Esophagus muscularis mucosa (tissue), 4 donors: Measurements from ENCODE around the gene KCNN1. TPM values are rescaled to one million over a fixed set of nuclear protein-coding genes. Genes with fewer than 3 reads are reported as not detected.

Experiments used
- DNase-seq: peaks from one replicate; pipeline ENCODE4 v3.0.0-alpha.2; 2017; ENCODE audit errors: extremely low spot score
- H3K27ac ChIP-seq, 4 donors: fragments of 200-600 bp; sonication (generic); replicated peaks in 1 of 4; 1 replicate in 3 of 4; 2 replicates in 1 of 4; pipeline ENCODE4 v1.5.1; 2016 to 2019; ENCODE audit warnings: mild to moderate bottlenecking in 1 of 4
- H3K27me3 ChIP-seq, 4 donors: fragments of 200-600 bp; sonication (generic); one replicate each; pipeline versions ENCODE4 v1.5.1 to v1.6.0; 2016 to 2019
- H3K36me3 ChIP-seq, 4 donors: fragments of 200-600 bp; sonication (generic); one replicate each; pipeline ENCODE4 v1.5.1; 2016 to 2019
- H3K4me1 ChIP-seq, 4 donors: fragments of 200-600 bp; sonication (generic); one replicate each; pipeline ENCODE4 v1.5.1; 2016 to 2019
- H3K4me3 ChIP-seq, 4 donors: fragments of 200-600 bp; sonication (generic); 1 replicate in 2 of 4; 2 replicates in 2 of 4; pipeline ENCODE4 v1.5.1; 2016 to 2019; ENCODE audit warnings: mild to moderate bottlenecking in 4 of 4, moderate library complexity in 1 of 4
- H3K9me3 ChIP-seq, 4 donors: fragments of 200-600 bp; sonication (generic); 1 replicate in 3 of 4; 2 replicates in 1 of 4; pipeline ENCODE4 v1.5.1; 2016 to 2019
- CTCF ChIP-seq, 3 experiments: fragments of 200-600 bp in 2 of 3; fragments of 450-650 bp in 1 of 3; sonication (generic) in 2 of 3; IDR thresholded peaks; one replicate each; pipeline ENCODE4 v1.5.1; 2017 to 2019; ENCODE audit warnings: antibody characterized with exemption in 3 of 3, mild to moderate bottlenecking in 2 of 3, moderate library complexity in 1 of 3
- EP300 ChIP-seq: sonication (generic); formaldehyde crosslinking; IDR thresholded peaks from one replicate; pipeline ENCODE4 v1.6.1; 2017; ENCODE audit warnings: antibody characterized with exemption
- POLR2A ChIP-seq: fragments of 450-650 bp; IDR thresholded peaks from one replicate; pipeline ENCODE4 v1.6.1; 2017; ENCODE audit warnings: antibody characterized with exemption, moderate library complexity, mild to moderate bottlenecking, low read depth
- POLR2AphosphoS5 ChIP-seq, 2 donors: sonication (generic); formaldehyde crosslinking; IDR thresholded peaks; one replicate each; pipeline ENCODE4 v1.6.1; 2017; ENCODE audit warnings: antibody characterized with exemption in 2 of 2
- WGBS: methylation state at CpG from one replicate; pipeline ENCODE4 v1.1.5; 2018; 5-methylcytosine and 5-hydroxymethylcytosine counted together
- intact Hi-C: fragments of 100-400 bp; cut with DNase I; formaldehyde crosslinking; loops from one replicate; pipeline ENCODE4 v1.15.1; 2023
- total RNA-seq, 4 donors: library from RNA; depleted of rRNA; stranded (reverse); fragments of >200 nt; gene quantifications; one replicate each; pipeline versions ENCODE4 v1.1.0 to v1.2.1, GENCODE V29; 2016

KCNN1 gene
- total RNA-seq, 4 donors from 2014 or later: 0.17 to 0.23 TPM; not detected in 2

GRCh38 chr19:17943274-17944221 lies 23.4 kb upstream of the KCNN1 start:
- Histone ChIP-seq H3K4me3 (no peak overlapping the region), H3K27me3 (peaks cover 0 to 5% (median 0%) of the 10 kb centered on the region in 4 donors), H3K36me3 (peaks cover 6 to 53% (median 46%) of the 10 kb centered on the region in 4 donors), H3K27ac (peak overlapping the region in 2 of 4 donors; percentile 30 to 46), H3K9me3 (no peaks in the 10 kb centered on the region), H3K4me1 (peaks cover 5 to 40% (median 35%) of the 10 kb centered on the region in 4 donors)
- no peak for DNase-seq
- TF ChIP-seq CTCF (IDR thresholded peaks at IDR 0.05) (no peak), POLR2A (no peak), POLR2AphosphoS5 (IDR thresholded peaks at IDR 0.05) (no peak), EP300 (no peak)
- WGBS: 79% methylated on average over 53 of the region's 57 CpGs
- intact Hi-C loops: loop anchor here (10.0 kb wide), 1 partner anchor 121 kb away; no protein-coding TSS in a partner anchor

GRCh38 chr19:17944301-17944700 lies 22.6 kb upstream of the KCNN1 start:
- peaks cover 0 to 12% (median 0%) of the 10 kb centered on the region in 4 donors for H3K27me3 ChIP-seq
- H3K4me3 ChIP-seq: no peak overlapping the region
- 54% methylated on average over 4 of the region's 4 CpGs for WGBS
- H3K4me1 ChIP-seq: peaks cover 12 to 47% (median 43%) of the 10 kb centered on the region in 4 donors
- peak overlapping the region in 2 of 4 donors; percentile 30 to 46 for H3K27ac ChIP-seq
- intact Hi-C loops: loop anchor here (10.0 kb wide), 1 partner anchor 120 kb away; no protein-coding TSS in a partner anchor
- no peak for DNase-seq
- H3K36me3 ChIP-seq: peaks cover 2 to 45% (median 39%) of the 10 kb centered on the region in 4 donors
- no peaks in the 10 kb centered on the region for H3K9me3 ChIP-seq
- TF ChIP-seq POLR2AphosphoS5 (IDR thresholded peaks at IDR 0.05): peak in 1 of 2 donors; percentile 34
- TF ChIP-seq CTCF (IDR thresholded peaks at IDR 0.05): no peak

GRCh38 chr19:17946965-17947784 lies 19.7 kb upstream of the KCNN1 start:
- WGBS: 27% methylated on average over 20 of the region's 29 CpGs
- H3K27ac ChIP-seq: peak overlapping the region; percentile 58 to 76 (median 68)
- peaks cover 0 to 16% (median 16%) of the 10 kb centered on the region in 4 donors for H3K36me3 ChIP-seq
- DNase-seq: no peak
- TF ChIP-seq EP300: no peak
- peak in 1 of 3 experiments; percentile 30 for TF ChIP-seq CTCF (IDR thresholded peaks at IDR 0.05)
- TF ChIP-seq POLR2A: no peak
- TF ChIP-seq POLR2AphosphoS5 (IDR thresholded peaks at IDR 0.05): peak in 1 of 2 donors; percentile 18
- peaks cover 5 to 41% (median 23%) of the 10 kb centered on the region in 4 donors for H3K27me3 ChIP-seq
- H3K4me1 ChIP-seq: peaks cover 39 to 76% (median 70%) of the 10 kb centered on the region in 4 donors
- no peaks in the 10 kb centered on the region for H3K9me3 ChIP-seq
- intact Hi-C loops: loop anchor here (10.0 kb wide), 1 partner anchor 118 kb away; no protein-coding TSS in a partner anchor
- peak overlapping the region; percentile 85 to 93 (median 90) for H3K4me3 ChIP-seq

- Histone ChIP-seq H3K27me3 (peaks cover 8 to 49% (median 31%) of the 10 kb centered on the region in 4 donors), H3K27ac (peak overlapping the region; percentile 58 to 76 (median 71)), H3K36me3 (peaks cover 0 to 8% (median 8%) of the 10 kb centered on the region in 4 donors), H3K4me3 (peak overlapping the region; percentile 85 to 93 (median 90)), H3K4me1 (peaks cover 44 to 83% (median 78%) of the 10 kb centered on the region in 4 donors), H3K9me3 (no peaks in the 10 kb centered on the region)
- TF ChIP-seq CTCF (IDR thresholded peaks at IDR 0.05) (no peak), POLR2A (no peak), POLR2AphosphoS5 (IDR thresholded peaks at IDR 0.05) (peak in 1 of 2 donors; percentile 64)
- peak; percentile 94 for DNase-seq
- 1% methylated on average over 12 of the region's 92 CpGs for WGBS
- intact Hi-C loops: loop anchor here (10.0 kb wide), 1 partner anchor 117 kb away; no protein-coding TSS in a partner anchor
Observed at GRCh38 chr19:17947815-17948513, 18.9 kb upstream of the KCNN1 start.
